HPDE6-E6E7 (cell line): ENCODE measurements around the gene FAM90A26.
"Not testable (repeated sequence)": the region's sequence is repeated elsewhere in the genome, so short reads cannot be mapped to it uniquely, and the experiment has no call there.

Source experiments
- DNase-seq: peaks from one replicate; pipeline ENCODE4 v3.0.0; 2011; ENCODE audit warnings: missing footprints; ENCODE audit errors: extremely low spot score

The FAM90A26 gene

GRCh38 chr4:9158392-9158791 lies 11.8 kb upstream of the FAM90A26 start:
- DNase-seq: not testable (repeated sequence)

DNA sequence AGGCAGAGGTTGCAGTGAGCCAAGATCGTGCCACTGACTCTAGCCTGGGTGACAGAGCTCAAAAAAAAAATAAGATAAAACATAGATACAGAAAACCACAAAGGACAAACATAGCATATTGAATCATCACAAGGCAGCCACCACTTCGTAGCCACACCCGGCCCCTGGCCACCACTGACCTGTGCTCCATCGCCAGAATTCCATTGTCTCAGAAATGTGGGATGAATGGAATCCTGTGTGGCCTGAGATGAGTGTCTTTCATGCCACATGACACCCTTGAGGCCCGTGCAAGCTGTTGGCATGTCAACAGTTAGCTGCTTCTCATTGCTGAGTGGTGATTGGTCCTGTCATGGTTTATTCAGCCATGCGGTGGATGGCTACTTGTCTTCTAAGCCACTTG lies 10.2 kb upstream of the FAM90A26 start:
- not testable (repeated sequence) for DNase-seq

DNA sequence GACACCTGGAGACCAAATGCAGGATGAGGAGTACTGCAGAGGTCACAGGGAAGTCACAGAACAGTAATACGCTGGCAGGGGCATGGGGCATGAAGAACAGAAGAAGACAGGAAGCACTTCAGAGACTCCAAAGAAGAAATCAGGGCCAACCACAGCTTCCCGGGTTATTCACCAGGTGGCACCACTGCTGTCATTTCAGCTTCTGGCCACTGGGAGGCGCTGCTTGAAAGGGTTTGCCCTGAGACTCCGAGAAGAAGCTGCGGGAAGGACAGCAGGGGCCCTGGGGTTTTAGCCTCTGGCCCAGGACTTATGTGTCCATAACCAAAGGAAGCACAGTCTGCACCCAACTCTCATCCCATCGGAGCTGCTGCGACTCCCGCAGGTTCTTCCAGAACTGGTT lies 4.2 kb upstream of the FAM90A26 start:
- not testable (repeated sequence) for DNase-seq

DNA sequence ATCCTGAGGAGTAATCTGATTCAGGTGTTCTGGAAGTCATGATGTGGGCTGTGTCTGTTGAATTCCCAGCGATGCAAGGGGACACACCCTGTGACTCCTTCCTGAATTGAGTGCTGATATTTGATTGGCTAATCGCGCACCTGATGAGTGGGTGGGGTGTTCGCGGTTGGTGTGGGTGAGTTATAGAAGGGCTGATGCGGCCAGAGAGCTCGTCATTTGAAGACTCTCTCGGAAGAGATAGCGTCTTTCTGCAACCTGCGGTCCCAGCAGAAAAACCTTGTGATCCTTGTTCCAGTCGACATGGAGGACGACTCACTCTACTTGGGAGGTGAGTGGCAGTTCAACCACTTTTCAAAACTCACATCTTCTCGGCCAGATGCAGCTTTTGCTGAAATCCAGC lies 40.1 kb downstream of the FAM90A26 start, which contains the start of gene USP17L10:
TSS of gene USP17L10 (plus strand) at position 301 of the 400 bp plus-strand sequence. CDS start at position 301, 0 bp downstream.
- DNase-seq: not testable (repeated sequence)

GRCh38 chr4:9214701-9215100 lies 44.5 kb downstream of the FAM90A26 start:
- not testable (repeated sequence) for DNase-seq

GRCh38 chr4:9215105-9215504 lies 44.9 kb downstream of the FAM90A26 start, which contains the start of gene USP17L11:
Gene USP17L11, plus strand, starts transcription at chr4:9215405. Its CDS starts 0 bp downstream, at chr4:9215405.
- not testable (repeated sequence) for DNase-seq

DNA sequence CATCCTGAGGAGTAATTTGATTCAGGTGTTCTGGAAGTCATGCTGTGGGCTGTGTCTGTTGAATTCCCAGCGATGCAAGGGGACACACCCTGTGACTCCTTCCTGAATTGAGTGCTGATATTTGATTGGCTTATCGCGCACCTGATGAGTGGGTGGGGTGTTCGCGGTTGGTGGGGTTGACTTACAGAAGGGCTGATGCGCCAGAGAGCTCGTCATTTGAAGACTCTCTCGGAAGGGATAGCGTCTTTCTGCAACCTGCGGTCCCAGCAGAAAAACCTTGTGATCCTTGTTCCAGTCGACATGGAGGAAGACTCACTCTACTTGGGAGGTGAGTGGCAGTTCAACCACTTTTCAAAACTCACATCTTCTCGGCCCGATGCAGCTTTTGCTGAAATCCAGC lies 49.6 kb downstream of the FAM90A26 start, which contains the start of gene USP17L12:
TSS of gene USP17L12 (plus strand) at position 301 of the 400 bp plus-strand sequence. CDS start at position 301, 0 bp downstream.
- DNase-seq: not testable (repeated sequence)

DNA sequence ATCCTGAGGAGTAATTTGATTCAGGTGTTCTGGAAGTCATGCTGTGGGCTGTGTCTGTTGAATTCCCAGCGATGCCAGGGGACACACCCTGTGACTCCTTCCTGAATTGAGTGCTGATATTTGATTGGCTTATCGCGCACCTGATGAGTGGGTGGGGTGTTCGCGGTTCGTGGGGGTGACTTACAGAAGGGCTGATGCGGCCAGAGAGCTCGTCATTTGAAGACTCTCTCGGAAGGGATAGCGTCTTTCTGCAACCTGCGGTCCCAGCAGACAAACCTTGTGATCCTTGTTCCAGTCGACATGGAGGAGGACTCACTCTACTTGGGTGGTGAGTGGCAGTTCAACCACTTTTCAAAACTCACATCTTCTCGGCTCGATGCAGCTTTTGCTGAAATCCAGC lies 54.4 kb downstream of the FAM90A26 start, which contains the start of gene USP17L13:
TSS of gene USP17L13 (plus strand) at position 301 of the 400 bp plus-strand sequence. CDS start at position 301, 0 bp downstream.
- not testable (repeated sequence) for DNase-seq
